DND-41 (cell line): ENCODE measurements around the gene GLIPR2.

ENCODE experiments used
- ATAC-seq: fragments of 200-7000 bp; cut with Tn5 transposase; 3 replicates; pipeline ENCODE4 v1.9.1; 2021; ENCODE audit warnings: low read depth; ENCODE audit not compliant: insufficient read depth
- DNase-seq: peaks from one replicate; pipeline ENCODE4 v3.0.0-alpha.2; 2020
- H2AFZ ChIP-seq: 2 replicates; pipeline ENCODE4 v1.6.0; 2012; ENCODE audit warnings: low read depth, low read length
- H3K27ac ChIP-seq: 2 replicates; pipeline ENCODE4 v1.5.1; 2012; ENCODE audit warnings: low read length, inconsistent platforms
- H3K27me3 ChIP-seq: fragments of 200-600 bp; sonication (generic); 2 replicates; pipeline ENCODE4 v1.6.0; 2012; ENCODE audit warnings: low read length, mild to moderate bottlenecking, inconsistent platforms; ENCODE audit not compliant: insufficient read depth, poor library complexity
- H3K36me3 ChIP-seq: 2 replicates; pipeline ENCODE4 v1.5.1; 2012; ENCODE audit warnings: low read length, inconsistent platforms; ENCODE audit not compliant: insufficient read depth
- H3K4me1 ChIP-seq: 2 replicates; pipeline ENCODE4 v1.5.1; 2012; ENCODE audit warnings: mild to moderate bottlenecking, low read length; ENCODE audit not compliant: insufficient read depth
- H3K4me2 ChIP-seq: 2 replicates; pipeline ENCODE4 v1.6.0; 2012; ENCODE audit warnings: mild to moderate bottlenecking, moderate library complexity, low read length, inconsistent platforms; ENCODE audit not compliant: insufficient read depth
- H3K4me3 ChIP-seq, 2 experiments: fragments of 200-600 bp in 1 of 2; shearing (Covaris generic) in 1 of 2; 2 replicates each; pipeline ENCODE4 v1.5.1; 2012 to 2016; ENCODE audit warnings: inconsistent platforms in 2 of 2, low read length in 2 of 2, mild to moderate bottlenecking in 2 of 2, low read depth in 1 of 2, moderate library complexity in 1 of 2
- H3K79me2 ChIP-seq: 2 replicates; pipeline ENCODE4 v1.6.0; 2012; ENCODE audit warnings: low read length, inconsistent platforms; ENCODE audit not compliant: insufficient read depth
- H3K9ac ChIP-seq: 2 replicates; pipeline ENCODE4 v1.6.0; 2012; ENCODE audit warnings: low read depth, mild to moderate bottlenecking, inconsistent platforms, low read length, moderate library complexity
- H3K9me3 ChIP-seq: 2 replicates; pipeline ENCODE4 v1.5.1; 2012; ENCODE audit warnings: low read length, moderate library complexity, mild to moderate bottlenecking, inconsistent platforms; ENCODE audit not compliant: insufficient read depth, severe bottlenecking
- H4K20me1 ChIP-seq: 2 replicates; pipeline ENCODE4 v1.6.0; 2012; ENCODE audit warnings: low read length; ENCODE audit not compliant: insufficient read depth
- CTCF ChIP-seq: IDR thresholded peaks from 2 replicates; pipeline ENCODE4 v1.5.1; 2012; ENCODE audit warnings: borderline replicate concordance, low read length, moderate library complexity, mild to moderate bottlenecking; ENCODE audit not compliant: poor library complexity, severe bottlenecking; ENCODE audit errors: extremely low read depth
- EZH2 ChIP-seq: IDR thresholded peaks from 3 replicates; pipeline ENCODE4 v1.6.1; 2012; ENCODE audit warnings: borderline replicate concordance, low read depth, mild to moderate bottlenecking, moderate library complexity, low read length, inconsistent platforms; ENCODE audit not compliant: severe bottlenecking

Gene GLIPR2

GRCh38 chr9:36190388-36191289 lies 54.1 kb downstream of the GLIPR2 start, which contains the start of gene CLTA:
CLTA (plus strand) TSS chr9:36190921; CDS start chr9:36191057, 136 bp downstream.
- H3K4me3 ChIP-seq, result peak within 1 kb of the TSS; percentile 54 to 96
- ATAC-seq, result peak; percentile 99
- H4K20me1 ChIP-seq, result peaks cover 35% of the 10 kb centered on the region
- peak within 1 kb of the TSS; percentile 97 for H3K27ac ChIP-seq
- H3K9ac ChIP-seq, result peak within 1 kb of the TSS; percentile 92
- no peaks in the 10 kb centered on the region for H3K9me3 ChIP-seq
- peaks cover 38% of the 10 kb centered on the region for H3K4me1 ChIP-seq
- DNase-seq, result peak; percentile 97
- peaks cover 21% of the 10 kb centered on the region for H3K36me3 ChIP-seq
- peak within 1 kb of the TSS; percentile 97 for H2AFZ ChIP-seq
- peaks cover 54% of the 10 kb centered on the region for H3K79me2 ChIP-seq
- peak within 1 kb of the TSS; percentile 81 for H3K4me2 ChIP-seq
- no peaks in the 10 kb centered on the region for H3K27me3 ChIP-seq
- TF ChIP-seq CTCF (peak; percentile 67), EZH2 (no peak)

GRCh38 chr9:36191290-36191645 lies 54.7 kb downstream of the GLIPR2 start:
- Histone ChIP-seq H3K9me3 (no peaks in the 10 kb centered on the region), H3K36me3 (peaks cover 21% of the 10 kb centered on the region), H2AFZ (peak overlapping the region; percentile 79), H3K27me3 (no peaks in the 10 kb centered on the region), H3K27ac (peak overlapping the region; percentile 89), H3K4me1 (peaks cover 38% of the 10 kb centered on the region), H3K4me3 (peak overlapping the region; percentile 54 to 96), H3K9ac (peak overlapping the region; percentile 92), H4K20me1 (peaks cover 35% of the 10 kb centered on the region), H3K4me2 (peak overlapping the region; percentile 81), H3K79me2 (peaks cover 58% of the 10 kb centered on the region)
- ATAC-seq (peak; percentile 4; the same call in 1 of the 3 replicates), DNase-seq (peak; percentile 49)
- TF ChIP-seq EZH2 (no peak), CTCF (no peak)

- ATAC-seq (no peak), DNase-seq (no peak)
- peaks cover 36% of the 10 kb centered on the region for H4K20me1 ChIP-seq
- H3K4me1 ChIP-seq, result peaks cover 38% of the 10 kb centered on the region
- no peaks in the 10 kb centered on the region for H3K27me3 ChIP-seq
- H2AFZ ChIP-seq, result no peak overlapping the region
- H3K79me2 ChIP-seq, result peaks cover 62% of the 10 kb centered on the region
- H3K9me3 ChIP-seq, result no peaks in the 10 kb centered on the region
- H3K36me3 ChIP-seq, result peaks cover 25% of the 10 kb centered on the region
- no peak for TF ChIP-seq CTCF
- no peak for TF ChIP-seq EZH2
- H3K9ac ChIP-seq, result peak overlapping the region; percentile 92
- peak overlapping the region; percentile 54 to 96 for H3K4me3 ChIP-seq
- H3K27ac ChIP-seq, result peak overlapping the region; percentile 89
- H3K4me2 ChIP-seq, result peak overlapping the region; percentile 81
These were observed 55.2 kb downstream of the GLIPR2 start for GRCh38 chr9:36191686-36192085.
